ENCODE data around the gene WNK4. TPM values are rescaled to one million over a fixed set of nuclear protein-coding genes. Genes with fewer than 3 reads are reported as not detected.

Gene WNK4
- total and polyA plus RNA-seq, 12 donors = 0.03 to 0.14 (median 0.07) TPM; not detected in 9

- ATAC-seq (no peak), DNase-seq (no peak)
- intact Hi-C loops (cut with DNase I) = loop anchor here in 1 of 10 donors (2.0 kb wide), 1 partner anchor 43 kb away; no protein-coding TSS in a partner anchor
- WGBS, 2 donors = 95 to 97% methylated on average over 1 of the region's 1 CpG
- H3K4me3 ChIP-seq = no peak overlapping the region
- TF ChIP-seq, protein P1, sequence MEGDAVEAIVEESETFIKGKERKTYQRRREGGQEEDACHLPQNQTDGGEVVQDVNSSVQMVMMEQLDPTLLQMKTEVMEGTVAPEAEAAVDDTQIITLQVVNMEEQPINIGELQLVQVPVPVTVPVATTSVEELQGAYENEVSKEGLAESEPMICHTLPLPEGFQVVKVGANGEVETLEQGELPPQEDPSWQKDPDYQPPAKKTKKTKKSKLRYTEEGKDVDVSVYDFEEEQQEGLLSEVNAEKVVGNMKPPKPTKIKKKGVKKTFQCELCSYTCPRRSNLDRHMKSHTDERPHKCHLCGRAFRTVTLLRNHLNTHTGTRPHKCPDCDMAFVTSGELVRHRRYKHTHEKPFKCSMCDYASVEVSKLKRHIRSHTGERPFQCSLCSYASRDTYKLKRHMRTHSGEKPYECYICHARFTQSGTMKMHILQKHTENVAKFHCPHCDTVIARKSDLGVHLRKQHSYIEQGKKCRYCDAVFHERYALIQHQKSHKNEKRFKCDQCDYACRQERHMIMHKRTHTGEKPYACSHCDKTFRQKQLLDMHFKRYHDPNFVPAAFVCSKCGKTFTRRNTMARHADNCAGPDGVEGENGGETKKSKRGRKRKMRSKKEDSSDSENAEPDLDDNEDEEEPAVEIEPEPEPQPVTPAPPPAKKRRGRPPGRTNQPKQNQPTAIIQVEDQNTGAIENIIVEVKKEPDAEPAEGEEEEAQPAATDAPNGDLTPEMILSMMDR (IDR thresholded peaks at IDR 0.05) = no peak
- no peak overlapping the region for H3K27ac ChIP-seq
- H3K9me3 ChIP-seq = no peaks in the 10 kb centered on the region
- peaks cover 0 to 35% (median 14%) of the 10 kb centered on the region in 9 donors for H3K36me3 ChIP-seq
- no peaks in the 10 kb centered on the region for H3K27me3 ChIP-seq
- H3K4me1 ChIP-seq = no peaks in the 10 kb centered on the region
These were observed 25.8 kb downstream of the WNK4 start for GRCh38 chr17:42806249-42806648.

DNA sequence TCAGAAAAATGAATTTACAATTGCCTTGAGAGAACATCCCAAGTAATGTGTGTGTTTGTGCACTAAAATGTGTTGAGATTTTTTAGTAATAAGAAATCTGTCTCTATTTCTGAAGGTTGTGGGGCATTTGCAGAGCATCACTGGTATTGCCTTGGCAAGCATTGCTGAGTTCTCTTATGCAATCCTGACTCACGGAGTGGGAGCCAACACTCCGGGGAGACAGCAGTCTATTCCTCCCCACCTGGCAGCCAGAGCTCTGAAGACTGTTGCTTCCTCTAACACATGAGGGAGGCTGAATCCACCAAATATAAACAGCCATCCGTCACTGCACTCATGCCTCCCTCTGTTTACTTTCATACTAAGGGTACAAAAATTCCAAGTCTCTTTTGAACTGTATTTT is 28.8 kb downstream of the WNK4 start:
- ATAC-seq (peak in 1 of 8 donors; percentile 82), DNase-seq (no peak)
- Histone ChIP-seq H3K9me3 (no peaks in the 10 kb centered on the region), H3K4me1 (peaks cover 0 to 3% (median 0%) of the 10 kb centered on the region in 9 donors), H3K36me3 (peaks cover 0 to 65% (median 32%) of the 10 kb centered on the region in 9 donors), H3K4me3 (no peak overlapping the region), H3K27ac (no peak overlapping the region), H3K27me3 (no peaks in the 10 kb centered on the region)
- TF ChIP-seq, protein P1 (IDR thresholded peaks at IDR 0.05) = no peak
- WGBS, 2 donors = 32 to 38% methylated on average over 3 of the region's 3 CpGs
- intact Hi-C loops (cut with DNase I) = no loop called here

DNA sequence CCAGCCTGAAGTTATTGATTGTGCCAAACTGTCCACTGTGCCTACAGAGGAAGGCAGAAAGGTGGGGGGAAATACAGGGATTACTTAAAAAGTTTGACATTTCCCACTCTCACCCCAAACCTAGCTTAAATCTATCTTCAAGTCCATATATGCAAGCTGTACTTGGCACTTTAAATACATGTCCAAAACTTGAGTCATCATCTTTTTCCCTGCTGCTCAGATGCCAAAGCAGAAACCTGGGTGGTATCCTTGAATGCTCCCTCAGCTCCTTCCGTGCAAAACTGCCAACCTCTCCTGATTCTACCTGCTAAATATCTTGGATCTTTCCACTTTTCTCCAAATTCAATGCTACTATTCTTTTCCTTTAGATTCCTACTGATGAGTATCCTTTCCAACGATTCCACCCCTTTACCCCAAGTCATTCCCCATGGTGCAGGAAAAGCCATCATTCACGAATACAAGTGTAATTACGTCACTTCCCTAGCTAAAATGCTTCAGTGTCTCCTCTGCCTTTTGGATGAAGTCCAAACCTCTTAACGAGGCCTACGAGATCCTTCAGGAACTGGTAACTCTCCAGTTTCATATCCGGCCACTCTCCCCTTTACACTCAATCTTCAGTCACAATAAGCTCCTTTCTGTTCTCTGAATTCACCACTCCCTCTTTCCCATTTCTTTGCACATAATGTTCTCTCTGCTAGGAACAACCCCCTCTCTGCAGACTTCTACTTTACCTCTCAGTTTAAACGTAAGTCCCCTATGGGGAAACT is 34.4 kb downstream of the WNK4 start:
- H3K4me1 ChIP-seq = peaks cover 0 to 16% (median 11%) of the 10 kb centered on the region in 9 donors
- DNase-seq (no peak), ATAC-seq (peak in 7 of 8 donors; percentile 43 to 73 (median 52))
- TF ChIP-seq, protein P1 (IDR thresholded peaks at IDR 0.05) = no peak
- H3K4me3 ChIP-seq = no peak overlapping the region
- 33 to 42% methylated on average over 8 of the region's 8 CpGs for WGBS, 2 donors
- peaks cover 3 to 100% (median 81%) of the 10 kb centered on the region in 9 donors for H3K36me3 ChIP-seq
- no peaks in the 10 kb centered on the region for H3K9me3 ChIP-seq
- no peaks in the 10 kb centered on the region for H3K27me3 ChIP-seq
- H3K27ac ChIP-seq = peak overlapping the region in 5 of 10 donors; percentile 19 to 54 (median 49)
- intact Hi-C loops (cut with DNase I) = no loop called here

- 53 to 76% methylated on average over 1 of the region's 1 CpG for WGBS, 2 donors
- no peak for ATAC-seq
These were observed 37.5 kb downstream of the WNK4 start for GRCh38 chr17:42817866-42818265.

More at GRCh38 chr17:42817866-42818265, 37.5 kb downstream of the WNK4 start:
- intact Hi-C loops (cut with DNase I) = no loop called here
- Histone ChIP-seq H3K9me3 (no peaks in the 10 kb centered on the region), H3K27me3 (no peaks in the 10 kb centered on the region), H3K36me3 (peaks cover 0 to 100% (median 69%) of the 10 kb centered on the region in 9 donors), H3K4me1 (peaks cover 0 to 24% (median 17%) of the 10 kb centered on the region in 9 donors), H3K4me3 (no peak overlapping the region), H3K27ac (no peak overlapping the region)
- TF ChIP-seq, protein P1 (IDR thresholded peaks at IDR 0.05) = no peak
- no peak for DNase-seq
